NCI-H2029 (cell line): ENCODE results near the gene VTCN1.

Experiments
- DNase-seq: peaks from one replicate; lab custom pipeline; 2025; lab: John Stamatoyannopoulos, UW

Gene VTCN1

DNA sequence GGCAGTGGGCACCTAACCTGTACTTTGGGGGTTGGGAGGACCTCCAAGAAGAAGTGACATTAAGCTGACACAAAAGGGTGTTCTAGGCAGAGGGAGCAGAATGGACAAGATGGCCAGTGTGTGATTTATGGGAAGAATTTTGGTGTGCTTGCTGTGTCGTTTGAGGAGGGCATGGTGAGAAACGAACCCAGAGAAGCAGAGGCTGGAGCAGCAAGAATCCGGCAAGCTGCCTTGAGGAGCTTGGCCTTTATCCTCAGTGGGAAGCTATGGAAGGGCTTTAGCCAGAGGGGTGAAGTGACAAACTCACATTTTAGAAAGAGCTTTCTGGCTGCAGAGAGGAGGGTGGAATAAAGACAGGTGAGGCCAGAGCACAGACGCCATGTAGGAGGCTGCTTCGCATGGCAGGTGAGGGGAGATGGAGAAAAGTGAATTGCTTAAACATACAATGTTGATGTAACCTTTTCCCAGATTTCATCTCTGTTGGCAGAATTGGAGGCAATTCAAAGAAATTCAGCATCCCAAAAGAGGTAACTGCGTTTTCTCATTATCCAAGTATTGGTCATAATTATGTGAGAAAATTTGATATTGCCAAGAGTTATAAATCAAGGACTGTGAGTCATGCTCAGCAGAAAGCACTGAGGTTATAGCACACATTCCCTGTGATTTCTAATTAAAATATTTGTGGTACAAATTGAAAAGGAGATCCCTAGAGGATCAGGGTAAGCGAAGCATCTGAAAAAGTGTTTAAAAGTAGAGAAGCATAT is 115.7 kb downstream of the VTCN1 start:
- DNase-seq, result no peak

DNA sequence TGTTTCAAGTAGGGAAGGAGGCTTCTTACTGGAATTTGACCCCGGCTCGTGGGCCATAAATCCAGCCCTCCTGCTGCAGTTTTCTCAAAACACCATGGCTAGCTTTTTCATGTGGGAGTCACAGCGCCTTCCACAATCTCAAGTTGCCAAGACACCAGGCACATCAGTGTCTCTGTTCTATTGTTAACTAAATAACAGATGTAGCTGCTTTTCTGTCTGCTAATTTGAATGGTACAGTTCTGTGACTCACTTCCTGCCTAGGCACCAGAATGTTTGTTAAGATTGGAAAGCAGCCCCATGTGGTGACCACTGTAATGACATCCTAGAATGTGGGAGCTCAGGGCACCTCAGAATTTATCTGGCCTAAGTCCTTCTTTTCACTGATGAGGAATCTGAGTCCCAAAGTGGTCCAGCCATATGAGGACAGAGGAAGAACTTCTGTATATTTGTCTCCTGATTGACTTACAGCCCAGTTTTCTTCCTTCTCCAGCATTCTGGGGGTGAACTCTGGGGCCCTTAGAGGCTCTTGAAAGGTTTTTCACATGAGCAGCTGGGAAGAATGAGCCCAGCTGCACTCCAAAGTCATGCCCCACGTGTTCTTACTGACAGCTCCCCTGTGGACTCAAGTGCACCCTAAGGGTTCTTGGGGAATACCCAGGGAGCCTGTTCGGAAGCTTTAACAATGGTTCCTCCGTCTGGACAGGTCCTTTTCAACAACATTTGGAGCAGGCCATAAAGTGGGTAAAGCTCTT is 116.7 kb downstream of the VTCN1 start:
- no peak for DNase-seq
